ENCODE data around the gene ALCAM. TPM values are rescaled to one million over a fixed set of nuclear protein-coding genes. Genes with fewer than 3 reads are reported as not detected.

ALCAM gene
- total and polyA plus RNA-seq, 2 of the 8 experiments (the other 6 are each of a cell fraction or from before 2014, with no cell fraction given): 10.8 to 33.0 TPM

DNA sequence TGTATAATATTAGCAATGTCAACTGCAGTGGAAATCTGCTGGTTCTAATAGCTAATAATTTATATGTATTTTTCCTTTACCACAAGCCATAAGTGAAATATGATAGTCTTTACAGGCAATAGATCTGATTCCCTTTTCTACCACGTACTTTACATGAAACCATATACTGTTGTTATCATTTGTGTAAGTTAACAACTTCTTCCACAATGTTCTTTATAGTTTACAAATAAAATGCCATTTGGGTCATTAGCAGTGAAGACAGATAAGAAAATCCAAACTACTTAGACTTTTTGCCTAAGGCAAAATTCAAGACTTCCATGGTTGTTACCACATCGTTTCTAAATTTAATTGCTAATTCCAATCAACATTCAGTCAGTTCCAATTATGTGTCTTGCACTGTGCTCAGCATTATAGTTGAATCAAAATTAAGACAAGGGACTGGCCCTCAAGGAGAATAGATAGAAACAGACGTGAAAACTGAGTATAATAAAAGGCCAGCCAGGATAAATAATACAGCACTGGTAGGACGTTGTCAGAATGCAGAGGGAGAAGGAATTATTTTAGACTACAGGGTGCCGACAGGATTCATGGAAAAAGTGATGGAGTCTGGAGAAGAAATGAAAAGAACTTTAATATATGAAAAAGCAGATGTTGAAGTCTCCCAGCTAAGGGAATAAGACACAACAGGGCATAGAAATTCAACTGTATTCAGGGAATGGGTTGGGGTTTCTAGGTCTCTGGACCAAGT, 249.8 kb downstream of the ALCAM start:
- Histone ChIP-seq H2BK15ac (ENCODE audit: low read length) (no peak overlapping the region), H3K56ac (replicated peaks; ENCODE audit: insufficient read length, low read depth, low read length) (no peak overlapping the region), H2BK5ac (ENCODE audit: low read depth, low read length) (no peak overlapping the region), H3K9me3 (ENCODE audit: insufficient read depth in 2 of 2, low read depth in 1 of 2, low read length in 1 of 2) (no peaks in the 10 kb centered on the region), H3K14ac (ENCODE audit: insufficient read length) (no peak overlapping the region), H2BK12ac (ENCODE audit: low read depth, low read length) (no peak overlapping the region), H3K4ac (replicated peaks; ENCODE audit: insufficient read length, low read depth, low read length) (no peak overlapping the region), H3K4me3 (ENCODE audit: extremely low read depth in 1 of 4, insufficient read depth in 2 of 4, low read depth in 3 of 4, low read length in 4 of 4) (no peak overlapping the region), H3K23me2 (ENCODE audit: low read depth, low read length) (no peaks in the 10 kb centered on the region; the same call in 1 of the 2 replicates), H4K20me1 (replicated peaks in 1 of 2; ENCODE audit: control insufficient read depth in 1 of 2, insufficient read depth in 2 of 2, low read length in 2 of 2) (no peaks in the 10 kb centered on the region), H3K36me3 (ENCODE audit: control insufficient read depth in 2 of 4, insufficient read depth in 4 of 4, low read length in 3 of 4) (no peaks in the 10 kb centered on the region), H4K8ac (ENCODE audit: extremely low read depth, insufficient read depth, low read length) (no peak overlapping the region), H4K5ac (ENCODE audit: insufficient read length, low read depth, low read length) (no peak overlapping the region), H3K4me2 (ENCODE audit: insufficient read depth in 1 of 2, low read depth in 2 of 2, low read length in 2 of 2) (no peak overlapping the region), H3K79me2 (ENCODE audit: control insufficient read depth in 1 of 2, insufficient read depth in 2 of 2, low read length in 2 of 2) (no peaks in the 10 kb centered on the region), H2AFZ (ENCODE audit: low read length) (no peak overlapping the region), H4K91ac (replicated peaks; ENCODE audit: insufficient read length, low read length) (no peak overlapping the region), H2BK120ac (replicated peaks; ENCODE audit: low read depth, low read length) (no peak overlapping the region), H3K27ac (ENCODE audit: low read depth, low read length) (no peak overlapping the region), H3K9ac (replicated peaks in 1 of 4; ENCODE audit: extremely low read depth in 1 of 4, low read depth in 3 of 4, low read length in 3 of 4) (no peak overlapping the region), H2BK20ac (ENCODE audit: low read length) (no peak overlapping the region), H3K79me1 (ENCODE audit: low read depth, low read length) (no peaks in the 10 kb centered on the region), H3K4me1 (replicated peaks in 1 of 4; ENCODE audit: control insufficient read depth in 3 of 4, insufficient read depth in 4 of 4, low read length in 3 of 4) (peaks cover 0 to 4% (median 2%) of the 10 kb centered on the region in 4 experiments; a peak in 3 of 7 replicates), H3K18ac (ENCODE audit: extremely low read depth, low read length) (no peak overlapping the region), H3K27me3 (replicated peaks in 1 of 4; ENCODE audit: control insufficient read depth in 3 of 4, extremely low read depth in 1 of 4, insufficient read depth in 3 of 4, low read length in 3 of 4) (no peaks in the 10 kb centered on the region), H2AK5ac (ENCODE audit: low read depth, low read length) (no peak overlapping the region), H3K23ac (ENCODE audit: insufficient read length) (no peak overlapping the region)
- no peak for FAIRE-seq
- DNase-seq (ENCODE audit: low read depth in 1 of 2, low spot score in 2 of 2): no peak
- WGBS, 2 experiments (ENCODE audit: extremely low coverage in 1 of 2, insufficient coverage in 1 of 2, insufficient read length in 1 of 2, insufficient replicate concordance in 2 of 2, low coverage in 1 of 2, low lambda C conversion rate in 2 of 2, missing lambda C conversion rate in 1 of 2): 90% methylated on average over 5 of the region's 5 CpGs; no CpG with 5 or more reads in 1 of the 2 experiments
- ChIA-PET CTCF (ENCODE audit: partially characterized antibody) (no interaction called here), POLR2A (ENCODE audit: partially characterized antibody) (no interaction called here)
- TF ChIP-seq RNF2 (IDR thresholded peaks at IDR 0.05; ENCODE audit: borderline replicate concordance, low read depth, low read length, missing control alignments, poor library complexity, severe bottlenecking) (no peak), GABPA (IDR thresholded peaks at IDR 0.05; ENCODE audit: borderline replicate concordance, insufficient read depth, low read length) (no peak), SP1 (IDR thresholded peaks at IDR 0.05; ENCODE audit: low read depth, low read length) (no peak), BCL11A (IDR thresholded peaks at IDR 0.05; ENCODE audit: low read depth in 2 of 2, low read length in 2 of 2) (no peak), EGR1 (IDR thresholded peaks at IDR 0.05; ENCODE audit: borderline replicate concordance, low read depth, low read length) (no peak), MAFK (IDR thresholded peaks at IDR 0.05; ENCODE audit: low read depth, low read length) (no peak), TAF7 (optimal IDR thresholded peaks at IDR 0.05; ENCODE audit: borderline replicate concordance, low read depth, low read length) (no peak), CTBP2 (IDR thresholded peaks at IDR 0.05; ENCODE audit: borderline replicate concordance, insufficient read depth, insufficient read length, low read length) (no peak), POLR2AphosphoS5 (IDR thresholded peaks at IDR 0.05; ENCODE audit: low read depth, low read length) (no peak), TBP (IDR thresholded peaks at IDR 0.05; ENCODE audit: low read depth, low read length) (no peak)

Data from H1 (cell line).